NK-92 (cell line): ENCODE results near the gene PRCC.

Source experiments
- DNase-seq: peaks from one replicate; lab custom pipeline; 2025; ENCODE audit not compliant: unreplicated experiment; lab: John Stamatoyannopoulos, UW

Gene PRCC

GRCh38 chr1:156767101-156767878 lies at the start of gene PRCC:
Gene PRCC (plus strand): TSS chr1:156767535. CDS start chr1:156767772, 237 bp downstream.
- DNase-seq, result peak; percentile 89

- no peak for DNase-seq
Observed at GRCh38 chr1:156721131-156721530, 46.2 kb upstream of the PRCC start.

GRCh38 chr1:156721535-156721934 lies 45.8 kb upstream of the PRCC start:
- no peak for DNase-seq

- no peak for DNase-seq
Observed at GRCh38 chr1:156725683-156726280, 41.6 kb upstream of the PRCC start.

GRCh38 chr1:156726549-156727226 lies 40.6 kb upstream of the PRCC start:
- DNase-seq, result no peak

DNA sequence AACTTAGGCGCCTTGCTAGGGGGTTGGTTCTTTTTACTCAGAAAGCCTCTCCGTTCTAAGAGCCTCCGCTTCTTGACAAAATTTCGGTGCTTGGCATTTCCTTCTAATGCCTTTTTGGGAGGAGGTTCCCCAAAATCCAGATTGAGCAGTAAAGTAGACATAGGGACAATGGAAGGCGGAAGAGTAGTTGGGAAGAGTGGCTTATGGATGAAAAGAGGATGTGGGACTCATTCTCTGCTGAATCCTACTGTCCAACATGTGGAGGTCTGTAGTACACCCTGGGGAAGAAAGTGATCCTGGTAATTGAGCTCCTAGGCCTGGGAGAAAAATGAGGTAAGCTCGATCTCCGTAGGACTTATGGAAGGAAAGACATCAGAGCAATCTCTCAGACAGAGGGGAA lies 39.8 kb upstream of the PRCC start:
- no peak for DNase-seq

DNA sequence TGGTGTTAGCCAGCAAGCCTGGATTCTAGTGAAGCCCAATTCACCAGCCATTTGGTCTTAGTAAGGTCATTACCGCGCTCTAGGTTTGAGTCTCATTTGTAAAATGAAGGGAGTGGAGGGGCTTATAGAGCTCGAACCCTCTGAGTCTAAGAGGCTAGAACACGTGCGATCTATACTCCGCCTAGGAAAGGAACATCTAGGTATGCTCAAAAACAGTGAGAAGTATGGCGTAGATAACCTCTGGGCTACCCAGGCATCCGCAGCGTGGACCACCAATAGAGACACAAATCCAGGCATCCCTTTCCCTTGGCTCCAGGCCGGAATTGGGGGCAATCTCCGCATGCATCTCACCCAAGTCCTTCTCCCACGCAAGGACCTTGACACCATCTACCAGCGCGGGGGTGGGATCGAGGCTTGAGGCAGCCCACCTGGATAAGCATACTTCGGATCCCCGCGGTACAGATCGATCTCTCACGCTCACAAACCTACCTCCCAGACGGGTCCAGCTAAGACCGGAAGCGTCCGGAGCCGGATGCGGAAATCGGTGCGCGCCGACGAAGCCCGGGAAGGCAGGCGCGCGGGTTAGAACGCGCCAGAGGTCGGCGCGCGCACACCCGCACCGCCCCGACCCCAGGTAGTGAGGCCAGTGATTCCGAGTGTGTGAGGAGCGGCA lies 39.3 kb upstream of the PRCC start, which contains the start of gene METTL25B:
TSS of gene METTL25B (plus strand) at position 544 of the 673 bp plus-strand sequence. CDS start 636 bp downstream, outside the sequence.
- DNase-seq, result no peak

DNA sequence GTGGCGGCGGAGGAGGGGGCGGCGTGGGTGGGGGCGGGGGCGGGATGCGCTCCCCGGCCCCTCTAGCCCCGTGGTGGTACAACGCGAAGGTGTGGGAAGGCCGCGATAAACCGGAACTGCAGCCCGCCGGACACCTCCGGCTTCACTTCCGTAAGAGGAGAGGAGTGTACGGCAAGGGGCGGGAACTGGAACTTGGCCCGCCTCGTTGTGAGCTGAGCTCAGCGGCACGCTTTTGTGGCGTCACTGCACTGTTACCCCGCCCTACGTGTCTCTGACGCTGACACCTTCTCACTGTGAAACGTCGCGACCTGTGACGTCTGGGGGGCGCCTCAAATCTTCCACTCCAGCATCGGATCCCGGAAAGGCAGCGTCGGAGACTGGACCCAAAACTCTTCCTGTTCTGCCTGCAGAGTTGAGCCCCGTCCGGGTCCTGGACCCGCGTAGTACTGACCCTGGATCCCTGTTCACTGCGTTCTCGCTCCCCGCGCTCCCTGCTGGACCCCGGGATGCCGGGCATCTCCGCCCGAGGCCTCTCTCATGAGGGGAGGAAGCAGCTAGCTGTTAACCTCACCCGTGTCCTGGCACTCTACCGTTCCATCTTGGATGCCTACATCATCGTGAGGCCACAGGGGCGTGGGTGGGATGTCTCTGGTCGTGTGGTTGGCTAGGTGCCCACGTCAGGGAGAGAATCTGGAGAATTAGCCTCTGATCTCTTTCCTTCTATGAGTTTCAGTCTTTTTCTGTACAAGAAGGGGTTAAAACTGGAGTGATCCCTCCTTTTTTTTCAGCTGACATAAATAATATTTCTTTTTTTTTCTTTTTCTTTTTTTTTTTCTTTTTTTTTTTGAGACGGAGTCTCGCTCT lies 38.5 kb upstream of the PRCC start, which contains the start of gene ISG20L2:
TSS of gene ISG20L2 (minus strand) at position 168 of the 864 bp plus-strand sequence. CDS start 1,114 bp downstream, outside the sequence.
- DNase-seq, result peak; percentile 87

- no peak for DNase-seq
Observed at GRCh38 chr1:156733989-156734584, 33.2 kb upstream of the PRCC start.

DNA sequence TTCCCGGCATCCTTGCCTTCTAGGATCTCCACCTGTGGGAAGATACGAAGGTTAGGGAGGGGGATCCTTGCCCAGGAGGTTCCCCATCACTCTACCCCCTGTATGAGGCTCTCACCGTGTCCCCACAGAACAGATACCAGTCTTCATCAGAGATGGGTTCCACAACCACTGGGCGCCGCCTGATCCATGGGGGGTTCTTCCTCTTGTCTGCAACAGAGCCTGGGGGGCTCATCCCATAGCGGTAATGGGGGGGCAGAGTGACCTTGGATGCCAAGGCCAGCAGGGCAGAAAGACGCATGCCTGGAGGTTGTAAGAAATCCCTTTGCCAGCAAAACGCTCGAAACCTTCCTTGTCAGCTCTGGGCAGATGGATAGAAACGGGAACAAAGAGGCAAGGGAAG lies 28.9 kb upstream of the PRCC start:
- no peak for DNase-seq

GRCh38 chr1:156738916-156739315 lies 28.4 kb upstream of the PRCC start:
- no peak for DNase-seq

DNA sequence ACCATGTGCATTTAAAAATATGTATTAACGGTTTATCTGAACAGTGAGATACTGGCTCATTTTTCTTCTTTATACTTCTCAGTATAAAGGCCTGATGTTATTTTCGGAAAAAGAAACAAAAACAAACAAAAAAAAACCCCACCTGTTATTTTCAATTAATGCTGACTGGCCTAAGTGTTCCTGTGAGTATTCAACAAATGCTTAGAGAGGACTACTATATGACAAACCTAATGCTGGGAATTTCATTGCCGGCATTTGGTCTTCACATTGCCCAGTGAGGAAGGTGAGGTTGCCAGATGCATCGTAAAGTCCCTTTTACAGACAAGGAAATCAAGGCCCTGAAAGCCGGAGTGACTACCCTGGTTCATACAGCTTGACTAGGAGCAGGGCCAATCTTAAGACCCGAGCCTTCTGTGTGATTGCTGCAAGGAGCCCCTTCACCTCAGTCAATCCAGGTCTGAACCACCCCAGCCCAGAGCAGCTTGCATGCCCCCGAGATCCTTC lies 27.0 kb upstream of the PRCC start:
- DNase-seq, result no peak

DNA sequence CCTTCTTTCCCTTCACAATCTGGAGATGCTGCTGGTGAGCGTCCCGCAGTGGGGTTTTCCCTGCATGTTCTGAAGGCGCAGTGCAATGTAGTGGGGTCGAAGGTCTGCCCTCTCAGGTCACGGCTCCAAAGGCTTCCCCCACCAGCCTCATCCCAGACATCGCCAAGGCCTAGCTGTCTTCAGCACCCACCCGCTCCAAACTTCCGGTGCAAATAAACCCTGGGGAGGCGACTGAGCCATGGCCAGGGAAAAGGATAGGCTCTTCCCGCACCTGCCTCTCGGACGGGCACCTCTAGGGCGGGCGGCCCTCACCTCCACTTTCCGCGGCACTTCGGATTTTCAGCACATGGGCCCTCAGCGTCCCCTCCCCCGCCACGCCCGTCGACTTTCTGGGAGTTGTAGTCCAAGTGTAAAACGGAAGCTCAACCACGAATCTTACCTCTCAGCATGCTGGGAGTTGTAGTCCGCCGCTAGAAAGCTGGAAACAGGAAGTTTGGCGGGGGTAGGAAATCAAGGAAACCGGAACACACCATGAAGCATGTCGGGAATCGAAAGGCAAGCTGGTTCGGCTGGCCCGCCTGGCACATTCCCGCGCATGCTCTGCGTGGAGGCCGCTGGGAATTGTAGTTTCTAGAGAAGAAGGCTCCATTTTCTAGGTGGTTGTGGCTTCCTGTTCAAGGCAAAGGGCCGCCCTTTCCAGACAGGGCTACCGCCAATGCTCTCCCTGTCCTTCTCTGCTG lies 26.4 kb upstream of the PRCC start, which contains the start of gene MRPL24:
TSS of gene MRPL24 (minus strand) at position 348 of the 740 bp plus-strand sequence. CDS start 2,384 bp downstream, outside the sequence.
- DNase-seq, result peak; percentile 94

DNA sequence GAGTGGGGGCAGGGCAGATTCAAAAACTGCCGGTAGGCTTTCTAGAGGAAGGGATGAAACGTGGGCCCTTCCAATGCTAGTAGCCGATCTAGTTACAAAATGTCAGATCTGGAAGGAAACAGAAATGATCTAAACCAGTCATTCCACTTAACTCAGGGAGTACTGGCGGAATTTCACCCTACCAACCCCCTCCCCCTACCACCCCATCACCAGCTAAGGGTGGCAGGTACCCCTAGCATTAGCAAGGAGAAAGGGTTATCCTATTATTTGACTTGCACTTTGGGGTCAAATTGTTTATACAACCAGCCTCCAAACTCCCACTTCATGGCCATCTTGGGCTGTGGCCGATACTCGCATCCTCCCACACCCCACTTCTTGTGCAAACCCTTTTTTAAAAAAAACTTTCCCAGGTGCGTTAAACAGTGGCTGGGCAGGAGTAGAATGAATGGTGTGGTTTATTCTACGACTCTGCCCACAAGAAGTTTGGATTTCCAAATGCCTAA lies 25.8 kb upstream of the PRCC start:
- no peak for DNase-seq

GRCh38 chr1:156742017-156742416 lies 25.3 kb upstream of the PRCC start:
- DNase-seq, result no peak

GRCh38 chr1:156742801-156743200 lies 24.5 kb upstream of the PRCC start:
- DNase-seq, result no peak

DNA sequence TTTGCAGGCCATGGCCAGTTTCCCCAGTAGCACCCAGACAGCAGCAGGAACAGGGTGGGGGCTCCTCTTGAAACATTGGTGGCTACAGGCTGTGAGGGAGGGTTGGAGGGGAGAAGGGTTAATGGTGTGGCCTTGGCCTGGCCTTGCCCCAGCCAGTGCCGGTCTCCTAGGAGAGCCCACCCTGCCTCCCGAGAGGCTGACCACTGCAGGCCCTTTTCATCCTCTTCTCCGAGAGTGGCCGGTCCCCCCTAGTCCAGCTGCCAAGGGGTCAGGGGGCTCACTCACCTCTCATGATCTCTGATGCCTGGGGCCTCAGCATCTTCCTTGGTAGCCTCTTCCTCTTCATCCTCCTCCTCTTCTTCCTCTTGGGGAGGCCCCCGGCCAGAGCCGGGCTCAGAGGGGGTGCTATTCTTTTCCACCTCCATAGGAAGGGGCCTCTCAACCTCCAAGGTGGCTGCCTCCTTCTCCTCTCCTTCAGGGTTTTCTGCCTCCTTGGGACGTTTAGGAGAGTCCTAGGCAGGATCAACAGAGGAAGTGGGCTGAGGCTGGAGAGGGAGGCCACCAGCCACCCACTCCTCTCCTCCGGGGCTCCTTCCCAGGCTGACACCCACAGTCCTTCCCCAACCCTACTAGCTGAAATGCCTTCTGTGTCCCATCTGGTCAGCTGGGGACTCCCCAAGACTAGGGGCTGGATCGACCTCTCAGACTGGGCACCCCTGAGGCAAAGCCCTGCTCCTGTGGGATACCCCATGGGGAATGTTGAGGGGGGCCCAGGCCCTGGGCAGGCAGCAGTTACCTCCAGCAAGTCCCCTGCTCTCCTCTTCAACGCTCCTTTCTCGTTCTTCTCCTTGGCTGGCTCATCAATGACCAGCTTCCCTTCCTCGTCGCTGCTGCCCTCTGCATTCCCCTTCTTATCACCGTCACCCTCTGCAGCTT lies 23.7 kb upstream of the PRCC start:
- no peak for DNase-seq

- DNase-seq, result no peak
Observed at GRCh38 chr1:156744344-156744743, 23.0 kb upstream of the PRCC start.
